GM23338 (cell line): ENCODE measurements around the gene CLEC5A. TPM values are rescaled to one million over a fixed set of nuclear protein-coding genes. Genes with fewer than 3 reads are reported as not detected.

ENCODE experiments used
- ATAC-seq: fragments of 200-7000 bp; cut with Tn5 transposase; 3 replicates; pipeline ENCODE4 v1.9.1; 2020
- DNase-seq: peaks from one replicate; pipeline ENCODE4 v3.0.0-alpha.2; 2015; ENCODE audit warnings: low spot score
- H2AFZ ChIP-seq: fragments of 200-600 bp; sonication (generic); 2 replicates; pipeline ENCODE4 v1.8.0; 2016; ENCODE audit warnings: antibody characterized with exemption, mild to moderate bottlenecking, moderate library complexity
- H3F3A ChIP-seq: fragments of 200-600 bp; sonication (generic); replicated peaks from 2 replicates; pipeline ENCODE4 v1.8.0; 2017; ENCODE audit warnings: antibody characterized with exemption, mixed run types, low read depth
- H3K27ac ChIP-seq: fragments of 200-600 bp; sonication (generic); 2 replicates; pipeline ENCODE4 v1.6.1; 2016; ENCODE audit warnings: low read depth
- H3K27me3 ChIP-seq: fragments of 200-600 bp; sonication (generic); 2 replicates; pipeline ENCODE4 v1.8.0; 2016; ENCODE audit warnings: mild to moderate bottlenecking, mixed run types, moderate library complexity; ENCODE audit not compliant: insufficient read depth
- H3K36me3 ChIP-seq: fragments of 200-600 bp; sonication (generic); 2 replicates; pipeline ENCODE4 v1.8.0; 2016; ENCODE audit warnings: mild to moderate bottlenecking; ENCODE audit not compliant: insufficient read depth
- H3K4me1 ChIP-seq: fragments of 200-600 bp; sonication (generic); 2 replicates; pipeline ENCODE4 v1.8.0; 2016; ENCODE audit warnings: mild to moderate bottlenecking, moderate library complexity; ENCODE audit not compliant: insufficient read depth
- H3K4me2 ChIP-seq: fragments of 200-600 bp; sonication (generic); 2 replicates; pipeline ENCODE4 v1.7.1; 2017; ENCODE audit warnings: mixed run types
- H3K4me3 ChIP-seq: fragments of 200-600 bp; sonication (generic); 2 replicates; pipeline ENCODE4 v1.6.1; 2016; ENCODE audit warnings: mixed run types
- H3K79me2 ChIP-seq: fragments of 200-600 bp; sonication (generic); replicated peaks from 2 replicates; pipeline ENCODE4 v1.8.0; 2017; ENCODE audit warnings: mild to moderate bottlenecking; ENCODE audit not compliant: insufficient read depth
- H3K9me2 ChIP-seq: fragments of 200-600 bp; sonication (generic); 2 replicates; pipeline ENCODE4 v1.8.0; 2017; ENCODE audit not compliant: insufficient read depth
- H4K20me1 ChIP-seq: fragments of 200-600 bp; sonication (generic); replicated peaks from 2 replicates; pipeline ENCODE4 v1.8.0; 2017; ENCODE audit warnings: mild to moderate bottlenecking; ENCODE audit not compliant: insufficient read depth
- H3K27ac Mint-ChIP-seq: 2 replicates; pipeline ENCODE4 v1.8.0; 2020; ENCODE audit warnings: inconsistent platforms, mild to moderate bottlenecking, moderate library complexity, mixed read lengths
- H3K27me3 Mint-ChIP-seq: 3 replicates; pipeline ENCODE4 v1.8.0; 2022; ENCODE audit warnings: low read depth, mild to moderate bottlenecking, moderate library complexity, mixed read lengths, inconsistent platforms; ENCODE audit not compliant: insufficient read depth, poor library complexity
- H3K36me3 Mint-ChIP-seq: 3 replicates; pipeline ENCODE4 v1.8.0; 2021; ENCODE audit warnings: low read depth, mild to moderate bottlenecking, inconsistent platforms, moderate library complexity, mixed read lengths
- H3K4me1 Mint-ChIP-seq: 3 replicates; pipeline ENCODE4 v1.8.0; 2020; ENCODE audit warnings: mild to moderate bottlenecking, inconsistent platforms, mixed read lengths
- H3K4me3 Mint-ChIP-seq: 3 replicates; pipeline ENCODE4 v1.8.0; 2021; ENCODE audit warnings: moderate library complexity, mild to moderate bottlenecking, inconsistent platforms, mixed read lengths
- H3K9me3 Mint-ChIP-seq: 3 replicates; pipeline ENCODE4 v1.8.0; 2020; ENCODE audit warnings: moderate library complexity, mild to moderate bottlenecking, inconsistent platforms, mixed read lengths
- CREB1 ChIP-seq: fragments of 250-450 bp; sonication (Bioruptor Pico); IDR thresholded peaks from 2 replicates; pipeline ENCODE4 v1.5.0; 2020; ENCODE audit warnings: low read depth, mild to moderate bottlenecking, moderate library complexity
- ETS1 ChIP-seq: IDR thresholded peaks from 2 replicates; pipeline ENCODE4 v1.6.1; 2016; ENCODE audit warnings: antibody characterized with exemption
- EZH2 ChIP-seq: fragments of 200-600 bp; sonication (generic); IDR thresholded peaks from one replicate; pipeline ENCODE4 v1.8.0; 2017; ENCODE audit warnings: antibody characterized with exemption, mild to moderate bottlenecking, low read depth; ENCODE audit not compliant: unreplicated experiment
- EZH2phosphoT487 ChIP-seq: fragments of 200-600 bp; sonication (generic); IDR thresholded peaks from one replicate; pipeline ENCODE4 v1.8.1; 2018; ENCODE audit warnings: antibody characterized with exemption; ENCODE audit not compliant: unreplicated experiment
- JUNB ChIP-seq: IDR thresholded peaks from one replicate; pipeline ENCODE4 v1.6.1; 2016; ENCODE audit warnings: antibody characterized with exemption; ENCODE audit not compliant: unreplicated experiment
- NANOG ChIP-seq: IDR thresholded peaks from 2 replicates; pipeline ENCODE4 v1.6.1; 2016; ENCODE audit warnings: antibody characterized with exemption, borderline replicate concordance
- REST ChIP-seq: IDR thresholded peaks from one replicate; pipeline ENCODE4 v1.6.1; 2018; ENCODE audit warnings: antibody characterized with exemption; ENCODE audit not compliant: unreplicated experiment
- STAT1 ChIP-seq: IDR thresholded peaks from one replicate; pipeline ENCODE4 v1.6.1; 2016; ENCODE audit warnings: antibody characterized with exemption; ENCODE audit not compliant: unreplicated experiment
- ZNF114 ChIP-seq: fragments of 250-450 bp; sonication (Bioruptor Pico); IDR thresholded peaks from 2 replicates; pipeline ENCODE4 v1.5.0; 2020; ENCODE audit warnings: mild to moderate bottlenecking, moderate library complexity
- ZNF331 ChIP-seq: fragments of 250-450 bp; sonication (Bioruptor Pico); IDR thresholded peaks from 2 replicates; pipeline ENCODE4 v1.5.0; 2020; ENCODE audit warnings: low read depth, mild to moderate bottlenecking, moderate library complexity
- polyA plus RNA-seq: library from polyadenylated mRNA; unstranded; fragments of >200 nt; fragmentation: Nextera tagmentation; extraction: Ambion mirVana; gene quantifications from 2 replicates; pipeline ENCODE4 v1.2.1, GENCODE V29; 2016
- total RNA-seq: library from RNA; depleted of rRNA; stranded (reverse); fragments of >200 nt; shearing (Covaris generic); gene quantifications from 2 replicates; pipeline ENCODE4 v1.2.3, GENCODE V29; 2014

CLEC5A gene
- total and polyA plus RNA-seq, 2 experiments from 2014 or later: not detected

- TF ChIP-seq REST: no peak
- no peak for TF ChIP-seq ZNF331 (CRISPR knock-in tag)
These were observed 26.5 kb downstream of the CLEC5A start (continued) for GRCh38 chr7:141920281-141920680.

DNA sequence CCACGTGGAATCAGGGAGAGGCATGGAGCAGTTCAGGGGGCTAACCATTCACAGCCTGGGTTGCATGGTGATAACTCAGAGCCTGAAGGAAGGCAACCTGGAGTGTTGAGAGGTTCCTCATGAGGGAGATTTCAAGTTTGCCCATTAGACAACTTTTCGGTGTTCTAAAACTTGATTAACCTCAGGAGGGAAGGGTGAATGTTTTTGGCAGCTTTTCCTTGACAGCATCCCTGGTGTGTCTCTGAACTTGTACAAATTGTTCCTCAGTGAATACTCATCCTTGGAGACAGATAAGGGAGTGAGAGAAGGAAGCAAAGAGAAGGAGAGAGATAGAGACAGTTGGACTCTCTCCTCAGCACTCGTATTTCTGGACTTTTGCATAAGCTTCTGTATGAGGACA, 30.7 kb downstream of the CLEC5A start, which contains the start of gene OR9A4:
OR9A4 (plus strand) TSS at position 301 of the 400 bp plus-strand sequence. CDS start 2,477 bp downstream, outside the sequence.
- no peaks in the 10 kb centered on the region; the same call in 2 of the 3 replicates for H3K4me1 Mint-ChIP-seq
- TF ChIP-seq NANOG: no peak
- no peak for DNase-seq
- H4K20me1 ChIP-seq: no peaks in the 10 kb centered on the region
- H3K4me2 ChIP-seq: no peak within 1 kb of the TSS
- no peaks in the 10 kb centered on the region for H3K36me3 ChIP-seq
- ATAC-seq: no peak
- peaks cover 2% of the 10 kb centered on the region; the same call in 1 of the 3 replicates for H3K36me3 Mint-ChIP-seq
- no peaks in the 10 kb centered on the region for H3K79me2 ChIP-seq
- H3K27me3 ChIP-seq: no peaks in the 10 kb centered on the region
- H3K9me3 Mint-ChIP-seq: peaks cover 3% of the 10 kb centered on the region; the same call in 2 of the 3 replicates
- no peak within 1 kb of the TSS for H3K27ac ChIP-seq
- no peak within 1 kb of the TSS; the same call in 1 of the 2 replicates for H2AFZ ChIP-seq
- H3F3A ChIP-seq: no peaks in the 10 kb centered on the region
- no peaks in the 10 kb centered on the region for H3K27me3 Mint-ChIP-seq
- no peak within 1 kb of the TSS for H3K4me3 Mint-ChIP-seq
- peak within 1 kb of the TSS; percentile 13; the same call in 1 of the 2 replicates for H3K27ac Mint-ChIP-seq
- no peak within 1 kb of the TSS for H3K4me3 ChIP-seq
- no peaks in the 10 kb centered on the region for H3K4me1 ChIP-seq
- H3K9me2 ChIP-seq: 0 out of 2 replicates have a peak, but pooled peaks cover 3% of the 10 kb centered on the region

GRCh38 chr7:141915565-141915964, 31.2 kb downstream of the CLEC5A start:
- peaks cover 3% of the 10 kb centered on the region; the same call in 2 of the 3 replicates for H3K9me3 Mint-ChIP-seq
- no peak for TF ChIP-seq REST
- no peak for TF ChIP-seq STAT1
- no peak for TF ChIP-seq ZNF331 (CRISPR knock-in tag)
- TF ChIP-seq EZH2: no peak
- TF ChIP-seq ETS1: no peak
- TF ChIP-seq ZNF114 (CRISPR knock-in tag): no peak
- no peak for TF ChIP-seq EZH2phosphoT487
- no peak for TF ChIP-seq CREB1 (CRISPR knock-in tag)
- TF ChIP-seq NANOG: no peak
- no peak for TF ChIP-seq JUNB

More at GRCh38 chr7:141915565-141915964, 31.2 kb downstream of the CLEC5A start:
- no peak overlapping the region for H3K4me2 ChIP-seq
- H3K79me2 ChIP-seq: no peaks in the 10 kb centered on the region
- H3K27me3 Mint-ChIP-seq: no peaks in the 10 kb centered on the region
- no peak overlapping the region; the same call in 1 of the 2 replicates for H2AFZ ChIP-seq
- ATAC-seq (no peak), DNase-seq (peak; percentile 12)
- H3K27me3 ChIP-seq: no peaks in the 10 kb centered on the region
- H3K36me3 ChIP-seq: no peaks in the 10 kb centered on the region
- H4K20me1 ChIP-seq: no peaks in the 10 kb centered on the region
- no peak overlapping the region for H3K27ac ChIP-seq
- H3K4me3 Mint-ChIP-seq: no peak overlapping the region
- H3K4me1 ChIP-seq: no peaks in the 10 kb centered on the region
- H3F3A ChIP-seq: no peaks in the 10 kb centered on the region
- no peaks in the 10 kb centered on the region; the same call in 2 of the 3 replicates for H3K4me1 Mint-ChIP-seq
- 0 out of 2 replicates have a peak, but pooled peaks cover 3% of the 10 kb centered on the region for H3K9me2 ChIP-seq
- peaks cover 2% of the 10 kb centered on the region; the same call in 1 of the 3 replicates for H3K36me3 Mint-ChIP-seq
- no peak overlapping the region for H3K4me3 ChIP-seq
- H3K27ac Mint-ChIP-seq: peak overlapping the region; percentile 13; the same call in 1 of the 2 replicates
